Measurements from ENCODE around the gene CPA1. TPM values are rescaled to one million over a fixed set of nuclear protein-coding genes. Genes with fewer than 3 reads are reported as not detected.

Gene CPA1
- total and polyA plus RNA-seq, 7 donors, result 0.18 to 4.6 (median 1.0) TPM

DNA sequence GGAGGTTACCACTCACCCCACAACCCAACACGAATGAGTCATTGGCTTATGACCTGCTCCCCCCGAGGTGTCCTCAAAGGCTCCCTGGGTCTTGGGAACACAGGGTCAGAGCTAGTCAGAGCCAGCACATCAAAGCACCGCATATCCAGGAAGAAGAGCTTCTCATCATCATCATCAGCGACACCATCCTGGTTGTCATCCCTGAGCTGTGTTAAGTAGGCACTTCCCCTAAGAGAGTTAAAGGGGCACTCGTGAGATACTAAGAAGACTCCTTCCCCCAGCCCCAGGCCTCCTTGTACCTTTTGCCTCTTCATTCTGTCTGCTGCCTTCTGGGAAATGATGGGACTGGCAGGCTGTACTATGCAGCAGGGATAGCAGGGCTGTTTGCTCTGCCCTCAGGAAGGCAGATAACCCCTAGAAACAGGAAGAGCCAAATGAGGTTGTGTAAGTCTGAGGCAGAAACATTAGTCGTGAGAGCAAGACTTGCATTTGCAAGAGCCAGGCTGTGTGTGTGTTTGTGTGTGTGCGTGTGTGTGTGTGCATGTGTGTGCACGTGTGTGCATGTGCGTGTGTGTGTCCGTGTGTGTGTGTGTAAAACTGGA lies 11.1 kb upstream of the CPA1 start:
- no peak for DNase-seq
- peak overlapping the region; percentile 34 for H3K4me3 ChIP-seq
- peak overlapping the region; percentile 58 for H3K27ac ChIP-seq
- peak in 3 of 4 donors; percentile 34 to 45 (median 35) for ATAC-seq
- 33 to 55% (median 42%) methylated on average over 10 of the region's 10 CpGs for WGBS, 3 donors
- intact Hi-C loops (cut with DNase I), result no loop called here
- TF ChIP-seq, protein P1, sequence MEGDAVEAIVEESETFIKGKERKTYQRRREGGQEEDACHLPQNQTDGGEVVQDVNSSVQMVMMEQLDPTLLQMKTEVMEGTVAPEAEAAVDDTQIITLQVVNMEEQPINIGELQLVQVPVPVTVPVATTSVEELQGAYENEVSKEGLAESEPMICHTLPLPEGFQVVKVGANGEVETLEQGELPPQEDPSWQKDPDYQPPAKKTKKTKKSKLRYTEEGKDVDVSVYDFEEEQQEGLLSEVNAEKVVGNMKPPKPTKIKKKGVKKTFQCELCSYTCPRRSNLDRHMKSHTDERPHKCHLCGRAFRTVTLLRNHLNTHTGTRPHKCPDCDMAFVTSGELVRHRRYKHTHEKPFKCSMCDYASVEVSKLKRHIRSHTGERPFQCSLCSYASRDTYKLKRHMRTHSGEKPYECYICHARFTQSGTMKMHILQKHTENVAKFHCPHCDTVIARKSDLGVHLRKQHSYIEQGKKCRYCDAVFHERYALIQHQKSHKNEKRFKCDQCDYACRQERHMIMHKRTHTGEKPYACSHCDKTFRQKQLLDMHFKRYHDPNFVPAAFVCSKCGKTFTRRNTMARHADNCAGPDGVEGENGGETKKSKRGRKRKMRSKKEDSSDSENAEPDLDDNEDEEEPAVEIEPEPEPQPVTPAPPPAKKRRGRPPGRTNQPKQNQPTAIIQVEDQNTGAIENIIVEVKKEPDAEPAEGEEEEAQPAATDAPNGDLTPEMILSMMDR (IDR thresholded peaks at IDR 0.05), result no peak
- H3K27me3 ChIP-seq (ENCODE audit: insufficient read depth in 3 of 3, low read length in 2 of 3), result no peaks in the 10 kb centered on the region
- H3K36me3 ChIP-seq (ENCODE audit: insufficient read depth in 1 of 2, low read depth in 1 of 2), result no peaks in the 10 kb centered on the region
- H3K9me3 ChIP-seq, result no peaks in the 10 kb centered on the region
- H3K4me1 ChIP-seq, result peaks cover 61% of the 10 kb centered on the region

DNA sequence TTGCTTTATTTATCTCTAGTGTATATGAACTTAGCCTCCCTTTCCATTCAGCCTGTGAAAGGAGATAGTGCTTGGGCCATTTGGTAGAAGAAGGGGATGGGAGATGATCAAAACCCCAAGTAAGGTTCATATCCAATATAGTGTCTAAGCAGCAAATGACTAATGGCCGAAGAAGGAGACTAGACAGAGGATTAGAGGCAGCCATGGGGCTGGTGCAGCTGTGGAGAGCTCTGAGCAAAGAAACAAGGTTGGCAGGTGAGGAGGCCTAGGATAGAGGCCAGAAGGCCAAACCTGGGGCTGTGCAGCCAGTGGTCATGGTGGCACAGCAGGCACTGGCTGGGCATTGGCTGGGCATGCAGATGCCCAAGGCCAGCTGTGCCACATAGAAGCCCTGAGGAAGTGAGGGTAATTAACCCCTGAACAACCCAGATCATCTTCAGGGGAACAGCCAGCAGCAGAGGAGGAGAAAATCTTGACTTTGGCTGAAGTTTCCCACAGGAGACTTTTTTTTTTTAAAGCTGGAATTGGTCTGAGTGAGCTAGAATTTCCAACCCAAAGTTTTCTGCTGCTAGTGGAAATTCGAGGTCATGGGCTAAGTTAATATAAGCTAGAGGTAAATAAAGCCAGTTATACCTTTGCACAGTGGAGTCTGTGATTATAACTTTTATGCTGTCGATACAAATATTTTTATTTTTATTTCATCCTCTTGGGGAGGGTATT lies 10.3 kb upstream of the CPA1 start:
- intact Hi-C loops (cut with DNase I), result no loop called here
- 43 to 64% (median 45%) methylated on average over 3 of the region's 3 CpGs for WGBS, 3 donors

DNA sequence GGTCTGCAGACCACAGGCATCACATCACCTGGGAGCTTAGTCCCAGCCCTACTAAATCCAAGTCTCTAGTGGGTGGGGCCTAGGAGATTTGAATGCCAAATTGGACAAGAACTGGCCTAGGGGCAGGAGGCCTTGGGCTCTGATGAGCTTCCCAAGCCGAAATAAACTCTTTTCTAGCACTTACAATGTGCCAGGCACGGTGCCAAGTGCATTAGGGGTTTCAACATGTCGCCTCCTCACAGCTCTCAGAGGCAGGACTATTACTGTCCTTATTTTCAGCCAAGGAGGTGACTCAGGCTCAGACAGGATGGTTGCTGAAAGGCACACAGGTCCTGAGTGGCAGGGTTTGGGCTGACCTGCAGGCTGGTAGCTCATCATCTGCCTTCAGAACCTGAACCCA lies 9.2 kb upstream of the CPA1 start:
- ATAC-seq (peak in 1 of 4 donors; percentile 9), DNase-seq (peak; percentile 82 to 87)
- WGBS, 3 donors, result 55 to 70% (median 55%) methylated on average over 3 of the region's 3 CpGs
- TF ChIP-seq, protein P1 (IDR thresholded peaks at IDR 0.05), result no peak
- Histone ChIP-seq H3K27ac (peak overlapping the region; percentile 9), H3K4me1 (peaks cover 46% of the 10 kb centered on the region), H3K36me3 (ENCODE audit: insufficient read depth in 1 of 2, low read depth in 1 of 2) (no peaks in the 10 kb centered on the region), H3K9me3 (no peaks in the 10 kb centered on the region), H3K4me3 (no peak overlapping the region), H3K27me3 (ENCODE audit: insufficient read depth in 3 of 3, low read length in 2 of 3) (no peaks in the 10 kb centered on the region)
- intact Hi-C loops (cut with DNase I), result no loop called here

More for the DNA sequence above, 10.3 kb upstream of the CPA1 start:
- peak overlapping the region; percentile 58 for H3K27ac ChIP-seq
- ATAC-seq (no peak), DNase-seq (no peak)
- H3K9me3 ChIP-seq, result no peaks in the 10 kb centered on the region
- no peak overlapping the region for H3K4me3 ChIP-seq
- H3K27me3 ChIP-seq (ENCODE audit: insufficient read depth in 3 of 3, low read length in 2 of 3), result no peaks in the 10 kb centered on the region
- TF ChIP-seq, protein P1 (IDR thresholded peaks at IDR 0.05), result no peak
- H3K4me1 ChIP-seq, result peaks cover 57% of the 10 kb centered on the region
- no peaks in the 10 kb centered on the region for H3K36me3 ChIP-seq (ENCODE audit: insufficient read depth in 1 of 2, low read depth in 1 of 2)

DNA sequence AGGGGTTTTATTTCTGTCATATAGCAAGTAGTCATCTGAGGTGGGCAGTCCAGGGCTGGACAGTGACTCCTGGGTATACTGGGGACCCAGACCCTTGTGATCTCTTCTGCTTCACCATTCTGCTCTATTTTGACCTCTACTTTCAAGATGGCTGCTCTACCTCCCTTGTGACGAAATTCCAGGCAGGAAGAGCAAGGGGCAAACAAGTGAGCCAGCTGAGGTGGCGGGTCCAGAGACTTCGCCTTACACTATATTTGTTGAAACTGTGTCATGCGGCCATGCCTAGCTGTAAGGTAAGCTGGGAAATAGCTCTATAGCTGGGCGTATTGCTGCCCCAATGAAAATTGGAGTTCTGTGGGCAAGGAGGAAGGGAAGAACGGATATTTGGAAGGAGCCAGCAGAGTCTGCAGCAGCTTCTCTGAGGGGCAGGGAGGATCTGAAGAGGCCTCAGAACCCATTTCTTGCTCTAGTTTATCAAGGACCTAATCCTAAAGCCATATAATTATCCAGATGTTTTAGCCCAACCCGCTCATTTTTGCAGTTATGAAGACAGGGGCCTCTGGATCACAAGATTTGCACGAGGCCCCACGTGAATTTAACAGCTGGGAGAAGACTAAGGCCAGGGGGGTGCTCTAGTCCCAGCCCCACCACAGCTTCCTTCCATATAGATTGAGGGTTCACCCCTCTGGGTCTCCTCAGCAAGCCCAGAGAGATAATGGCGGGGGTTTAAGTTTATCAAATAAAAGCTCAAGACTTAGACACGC lies 7.7 kb upstream of the CPA1 start:
- intact Hi-C loops (cut with DNase I), result no loop called here
- TF ChIP-seq, protein P1 (IDR thresholded peaks at IDR 0.05), result no peak
- H3K27ac ChIP-seq, result peak overlapping the region; percentile 86
- no peaks in the 10 kb centered on the region for H3K36me3 ChIP-seq (ENCODE audit: insufficient read depth in 1 of 2, low read depth in 1 of 2)
- no peaks in the 10 kb centered on the region for H3K9me3 ChIP-seq
- ATAC-seq, result no peak
- DNase-seq, result no peak
- H3K4me1 ChIP-seq, result peaks cover 38% of the 10 kb centered on the region
- 85 to 89% (median 86%) methylated on average over 11 of the region's 11 CpGs for WGBS, 3 donors
- no peaks in the 10 kb centered on the region for H3K27me3 ChIP-seq (ENCODE audit: insufficient read depth in 3 of 3, low read length in 2 of 3)
- no peak overlapping the region for H3K4me3 ChIP-seq

Measured in psoas muscle (tissue), 8 donors.